OCI-LY7 (cell line): ENCODE data around the gene PRR27.

Experiments used
- EZH2phosphoT487 ChIP-seq: fragments of 200-600 bp; sonication (generic); IDR thresholded peaks from 2 replicates; pipeline ENCODE4 v1.6.1; 2018; ENCODE audit warnings: low read depth, borderline replicate concordance, mild to moderate bottlenecking, mixed run types, antibody characterized with exemption, low read length, moderate library complexity, mixed read lengths
- TF ChIP-seq, protein P1 (sequence below): fragments of 200-600 bp; sonication (generic); conservative IDR thresholded peaks from 2 replicates; pipeline ENCODE4 v1.5.1; 2014; ENCODE audit warnings: mild to moderate bottlenecking, antibody characterized with exemption, low read length, moderate library complexity, mixed read lengths

DNA sequence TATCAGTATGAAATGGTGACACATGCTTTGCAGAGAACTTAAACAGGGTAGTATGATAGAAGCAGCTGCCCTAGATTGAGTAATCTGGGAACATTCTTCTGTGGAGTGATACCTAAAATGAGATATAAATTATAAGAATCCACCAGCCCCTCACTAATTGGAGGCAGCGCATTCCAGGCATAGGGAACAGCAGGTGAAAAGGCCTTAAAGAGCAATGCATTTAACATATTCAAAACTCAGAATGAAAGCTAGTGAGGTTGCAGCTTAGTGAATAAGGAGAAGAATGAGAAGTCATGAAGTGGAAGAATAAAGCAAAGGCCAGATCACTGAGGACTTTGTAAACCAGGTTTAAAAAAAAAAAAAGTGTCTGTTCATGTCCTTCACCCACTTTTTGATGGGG lies 36.5 kb downstream of the PRR27 start:
- TF ChIP-seq, protein P1, sequence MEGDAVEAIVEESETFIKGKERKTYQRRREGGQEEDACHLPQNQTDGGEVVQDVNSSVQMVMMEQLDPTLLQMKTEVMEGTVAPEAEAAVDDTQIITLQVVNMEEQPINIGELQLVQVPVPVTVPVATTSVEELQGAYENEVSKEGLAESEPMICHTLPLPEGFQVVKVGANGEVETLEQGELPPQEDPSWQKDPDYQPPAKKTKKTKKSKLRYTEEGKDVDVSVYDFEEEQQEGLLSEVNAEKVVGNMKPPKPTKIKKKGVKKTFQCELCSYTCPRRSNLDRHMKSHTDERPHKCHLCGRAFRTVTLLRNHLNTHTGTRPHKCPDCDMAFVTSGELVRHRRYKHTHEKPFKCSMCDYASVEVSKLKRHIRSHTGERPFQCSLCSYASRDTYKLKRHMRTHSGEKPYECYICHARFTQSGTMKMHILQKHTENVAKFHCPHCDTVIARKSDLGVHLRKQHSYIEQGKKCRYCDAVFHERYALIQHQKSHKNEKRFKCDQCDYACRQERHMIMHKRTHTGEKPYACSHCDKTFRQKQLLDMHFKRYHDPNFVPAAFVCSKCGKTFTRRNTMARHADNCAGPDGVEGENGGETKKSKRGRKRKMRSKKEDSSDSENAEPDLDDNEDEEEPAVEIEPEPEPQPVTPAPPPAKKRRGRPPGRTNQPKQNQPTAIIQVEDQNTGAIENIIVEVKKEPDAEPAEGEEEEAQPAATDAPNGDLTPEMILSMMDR = no peak
- no peak for TF ChIP-seq EZH2phosphoT487
